OCI-LY3 (cell line): ENCODE measurements around the gene MBTD1.

Source experiments
- H2AFZ ChIP-seq: fragments of 200-600, 300-600 bp; shearing (Covaris generic); 2 replicates; pipeline ENCODE4 v1.6.0; 2014; ENCODE audit warnings: antibody characterized with exemption, low read depth, low read length
- H3K27ac ChIP-seq: fragments of 200-600, 300-600 bp; sonication (generic); 2 replicates; pipeline ENCODE4 v1.5.1; 2014; ENCODE audit warnings: mild to moderate bottlenecking, low read length, moderate library complexity, mixed read lengths
- H3K27me3 ChIP-seq: fragments of 200-600, 300-600 bp; sonication (generic); 2 replicates; pipeline ENCODE4 v1.6.1; 2014; ENCODE audit warnings: low read depth, low read length, mixed read lengths
- H3K36me3 ChIP-seq: fragments of 200-600, 300-600 bp; sonication (generic); replicated peaks from 2 replicates; pipeline ENCODE3; 2014; ENCODE audit warnings: low read depth, low read length, mixed read lengths
- H3K4me1 ChIP-seq: fragments of 300-600, 200-600 bp; sonication (generic); 2 replicates; pipeline ENCODE4 v1.6.1; 2014; ENCODE audit warnings: low read length, mixed read lengths
- H3K4me2 ChIP-seq: fragments of 200-600, 300-600 bp; sonication (generic); 2 replicates; pipeline ENCODE4 v1.6.1; 2014; ENCODE audit warnings: low read length, mixed read lengths
- H3K4me3 ChIP-seq: fragments of 300-600, 200-600 bp; sonication (generic); 2 replicates; pipeline ENCODE4 v1.5.1; 2014; ENCODE audit warnings: antibody characterized with exemption, mild to moderate bottlenecking, low read length, moderate library complexity
- H3K79me2 ChIP-seq: fragments of 300-600, 200-600 bp; shearing (Covaris generic); 2 replicates; pipeline ENCODE4 v1.6.1; 2014; ENCODE audit warnings: mild to moderate bottlenecking, low read length, mixed read lengths
- H3K9ac ChIP-seq: fragments of 300-600, 200-600 bp; shearing (Covaris generic); 2 replicates; pipeline ENCODE4 v1.6.0; 2014; ENCODE audit warnings: mild to moderate bottlenecking, low read length, moderate library complexity
- H3K9me3 ChIP-seq: fragments of 200-600, 300-600 bp; shearing (Covaris generic); 2 replicates; pipeline ENCODE4 v1.6.1; 2014; ENCODE audit warnings: low read length, mixed read lengths; ENCODE audit not compliant: insufficient read depth
- H4K20me1 ChIP-seq: fragments of 200-600, 300-600 bp; sonication (generic); 2 replicates; pipeline ENCODE4 v1.6.1; 2016; ENCODE audit warnings: low read length, mixed read lengths; ENCODE audit not compliant: insufficient read depth
- EZH2phosphoT487 ChIP-seq: fragments of 200-600 bp; shearing (Covaris generic); IDR thresholded peaks from 2 replicates; pipeline ENCODE4 v1.6.1; 2018; ENCODE audit warnings: antibody characterized with exemption, mixed run types, low read depth
- TF ChIP-seq, protein P1 (sequence below): fragments of 200-600, 300-600 bp; sonication (generic); IDR thresholded peaks from 2 replicates; pipeline ENCODE4 v1.5.1; 2014; ENCODE audit warnings: antibody characterized with exemption, low read length, low read depth

MBTD1 gene

GRCh38 chr17:51166987-51167931 lies 92.6 kb downstream of the MBTD1 start:
- no peaks in the 10 kb centered on the region for H3K9me3 ChIP-seq
- H3K4me2 ChIP-seq, result peak overlapping the region; percentile 98
- peak overlapping the region; percentile 71 for H3K27ac ChIP-seq
- no peaks in the 10 kb centered on the region for H4K20me1 ChIP-seq
- H3K4me1 ChIP-seq, result peaks cover 15% of the 10 kb centered on the region
- peak overlapping the region; percentile 12; the same call in 1 of the 2 replicates for H2AFZ ChIP-seq
- H3K4me3 ChIP-seq, result peak overlapping the region; percentile 81
- peaks cover 38% of the 10 kb centered on the region for H3K79me2 ChIP-seq
- peaks cover 33% of the 10 kb centered on the region for H3K36me3 ChIP-seq
- TF ChIP-seq EZH2phosphoT487, result no peak
- TF ChIP-seq, protein P1, sequence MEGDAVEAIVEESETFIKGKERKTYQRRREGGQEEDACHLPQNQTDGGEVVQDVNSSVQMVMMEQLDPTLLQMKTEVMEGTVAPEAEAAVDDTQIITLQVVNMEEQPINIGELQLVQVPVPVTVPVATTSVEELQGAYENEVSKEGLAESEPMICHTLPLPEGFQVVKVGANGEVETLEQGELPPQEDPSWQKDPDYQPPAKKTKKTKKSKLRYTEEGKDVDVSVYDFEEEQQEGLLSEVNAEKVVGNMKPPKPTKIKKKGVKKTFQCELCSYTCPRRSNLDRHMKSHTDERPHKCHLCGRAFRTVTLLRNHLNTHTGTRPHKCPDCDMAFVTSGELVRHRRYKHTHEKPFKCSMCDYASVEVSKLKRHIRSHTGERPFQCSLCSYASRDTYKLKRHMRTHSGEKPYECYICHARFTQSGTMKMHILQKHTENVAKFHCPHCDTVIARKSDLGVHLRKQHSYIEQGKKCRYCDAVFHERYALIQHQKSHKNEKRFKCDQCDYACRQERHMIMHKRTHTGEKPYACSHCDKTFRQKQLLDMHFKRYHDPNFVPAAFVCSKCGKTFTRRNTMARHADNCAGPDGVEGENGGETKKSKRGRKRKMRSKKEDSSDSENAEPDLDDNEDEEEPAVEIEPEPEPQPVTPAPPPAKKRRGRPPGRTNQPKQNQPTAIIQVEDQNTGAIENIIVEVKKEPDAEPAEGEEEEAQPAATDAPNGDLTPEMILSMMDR, result peak; percentile 78
- H3K27me3 ChIP-seq, result no peaks in the 10 kb centered on the region
- H3K9ac ChIP-seq, result peak overlapping the region; percentile 82

DNA sequence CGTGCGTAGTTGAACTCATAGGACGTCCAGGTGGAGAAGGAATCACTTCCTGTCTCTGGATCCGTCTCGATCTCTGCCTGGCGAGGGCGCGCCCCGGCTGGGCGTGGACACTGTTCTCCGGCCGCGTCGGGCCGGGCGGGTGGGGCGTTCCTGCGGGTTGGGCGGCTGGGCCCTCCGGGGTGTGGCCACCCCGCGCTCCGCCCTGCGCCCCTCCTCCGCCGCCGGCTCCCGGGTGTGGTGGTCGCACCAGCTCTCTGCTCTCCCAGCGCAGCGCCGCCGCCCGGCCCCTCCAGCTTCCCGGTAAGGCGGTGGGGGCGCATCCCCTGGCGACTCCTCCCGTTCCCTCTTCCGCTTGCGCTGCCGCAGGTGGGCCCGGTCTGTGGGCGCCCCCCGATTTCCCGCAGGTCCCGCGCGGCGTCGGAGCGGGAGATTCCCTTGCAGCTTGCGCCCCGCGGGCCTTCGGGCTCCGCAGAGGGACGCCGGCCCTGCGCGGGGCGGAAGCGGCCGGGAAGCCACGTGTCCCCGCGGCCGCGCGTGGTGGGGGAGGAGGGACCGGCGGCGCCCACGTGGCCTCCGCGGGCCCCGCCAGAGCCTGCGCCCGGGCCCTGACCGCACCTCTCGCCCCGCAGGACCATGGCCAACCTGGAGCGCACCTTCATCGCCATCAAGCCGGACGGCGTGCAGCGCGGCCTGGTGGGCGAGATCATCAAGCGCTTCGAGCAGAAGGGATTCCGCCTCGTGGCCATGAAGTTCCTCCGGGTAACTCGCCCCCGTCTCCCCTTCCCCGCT lies 93.5 kb downstream of the MBTD1 start, which contains the start of gene NME2:
NME2 (plus strand) TSS at position 214 of the 789 bp plus-strand sequence; CDS start at position 634, 420 bp downstream.
- peaks cover 38% of the 10 kb centered on the region for H3K79me2 ChIP-seq
- H2AFZ ChIP-seq, result peak within 1 kb of the TSS; percentile 73; the same call in 1 of the 2 replicates
- H3K36me3 ChIP-seq, result peaks cover 36% of the 10 kb centered on the region
- no peaks in the 10 kb centered on the region for H3K27me3 ChIP-seq
- H3K9me3 ChIP-seq, result no peaks in the 10 kb centered on the region
- TF ChIP-seq, protein P1, result no peak
- TF ChIP-seq EZH2phosphoT487, result no peak
- peak within 1 kb of the TSS; percentile 82 for H3K9ac ChIP-seq
- H3K27ac ChIP-seq, result peak within 1 kb of the TSS; percentile 71
- peak within 1 kb of the TSS; percentile 81 for H3K4me3 ChIP-seq
- H3K4me1 ChIP-seq, result peaks cover 15% of the 10 kb centered on the region
- H3K4me2 ChIP-seq, result peak within 1 kb of the TSS; percentile 98
- no peaks in the 10 kb centered on the region for H4K20me1 ChIP-seq

DNA sequence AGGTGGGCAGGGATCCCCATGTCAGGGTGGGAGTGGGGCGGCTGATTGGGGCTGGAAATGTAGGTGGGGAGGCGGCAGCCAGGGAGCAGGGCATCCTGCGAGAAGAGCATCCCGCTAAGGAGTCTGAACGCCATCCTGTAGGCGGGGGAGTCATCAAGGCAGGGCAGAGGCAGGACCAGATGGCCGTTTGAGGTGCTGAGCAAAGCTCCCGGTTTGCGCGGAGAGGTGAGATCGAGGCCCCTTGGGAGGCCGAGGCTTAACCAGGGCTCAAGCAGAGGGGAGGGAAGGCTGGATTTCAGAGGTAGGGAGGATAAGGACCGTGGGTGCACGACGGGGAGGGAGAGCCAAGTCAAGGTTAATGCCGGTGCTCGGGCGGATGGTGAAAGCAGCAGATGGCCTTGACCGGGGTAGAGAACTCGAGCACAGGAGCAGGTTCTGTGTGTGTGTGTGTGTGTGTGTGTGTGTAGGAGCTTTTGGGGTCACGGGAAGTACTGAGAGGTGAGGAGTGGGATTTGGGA lies 94.1 kb downstream of the MBTD1 start:
- no peak for TF ChIP-seq EZH2phosphoT487
- TF ChIP-seq, protein P1, result no peak
- H3K4me3 ChIP-seq, result peak overlapping the region; percentile 81
- H2AFZ ChIP-seq, result peak overlapping the region; percentile 73; the same call in 1 of the 2 replicates
- peak overlapping the region; percentile 82 for H3K9ac ChIP-seq
- H4K20me1 ChIP-seq, result no peaks in the 10 kb centered on the region
- peaks cover 38% of the 10 kb centered on the region for H3K79me2 ChIP-seq
- H3K27ac ChIP-seq, result peak overlapping the region; percentile 71
- H3K4me2 ChIP-seq, result peak overlapping the region; percentile 98
- H3K36me3 ChIP-seq, result peaks cover 36% of the 10 kb centered on the region
- H3K9me3 ChIP-seq, result no peaks in the 10 kb centered on the region
- no peaks in the 10 kb centered on the region for H3K27me3 ChIP-seq
- peaks cover 15% of the 10 kb centered on the region for H3K4me1 ChIP-seq
